Gastroesophageal sphincter (tissue), 4 donors: ENCODE measurements around the gene PSME2. TPM values are rescaled to one million over a fixed set of nuclear protein-coding genes. Genes with fewer than 3 reads are reported as not detected.
A peak's percentile ranks its signal among the peaks of the same experiment; 100 is the strongest.

Source experiments
- ATAC-seq: fragments of 150-250 bp; one replicate; pipeline ENCODE4 v1.9.1; 2016; ENCODE audit warnings: mild to moderate bottlenecking, moderate library complexity
- H3K27ac ChIP-seq, 4 donors: fragments of 200-600 bp; sonication (generic) in 3 of 4; 1 replicate in 3 of 4; 2 replicates in 1 of 4; pipeline ENCODE4 v1.5.1; 2016 to 2019
- H3K27me3 ChIP-seq: fragments of 200-600 bp; sonication (generic); one replicate; pipeline ENCODE4 v1.5.1; 2019
- H3K36me3 ChIP-seq, 2 donors: fragments of 200-600 bp; sonication (generic); one replicate each; pipeline ENCODE4 v1.5.1; 2019; ENCODE audit warnings: control low read depth in 1 of 2
- H3K4me1 ChIP-seq, 3 donors: fragments of 200-600 bp; sonication (generic); 1 replicate in 2 of 3; 2 replicates in 1 of 3; pipeline ENCODE4 v1.5.1; 2016 to 2019; ENCODE audit warnings: control low read depth in 2 of 3
- H3K4me3 ChIP-seq, 2 donors: fragments of 200-600 bp; sonication (generic); one replicate each; pipeline ENCODE4 v1.5.1; 2019; ENCODE audit warnings: mild to moderate bottlenecking in 1 of 2, moderate library complexity in 1 of 2
- H3K9me3 ChIP-seq, 3 donors: fragments of 200-600 bp; sonication (generic); one replicate each; pipeline ENCODE4 v1.5.1; 2017 to 2019; ENCODE audit warnings: control low read depth in 2 of 3
- EP300 ChIP-seq: sonication (generic); formaldehyde crosslinking; IDR thresholded peaks from one replicate; pipeline ENCODE4 v1.6.1; 2017; ENCODE audit warnings: antibody characterized with exemption, mild to moderate bottlenecking
- POLR2A ChIP-seq, 2 donors: fragments of 450-650 bp; IDR thresholded peaks; one replicate each; pipeline ENCODE4 v1.6.1; 2017; ENCODE audit warnings: antibody characterized with exemption in 2 of 2, mild to moderate bottlenecking in 2 of 2, moderate library complexity in 1 of 2
- POLR2AphosphoS5 ChIP-seq: sonication (generic); formaldehyde crosslinking; IDR thresholded peaks from one replicate; pipeline ENCODE4 v1.6.1; 2017; ENCODE audit warnings: antibody characterized with exemption
- whole genome bisulfite sequencing, 2 donors: methylation state at CpG; one replicate each; pipeline ENCODE4 v1.1.5; 2018; ENCODE audit warnings: low coverage in 1 of 2; 5-methylcytosine and 5-hydroxymethylcytosine counted together
- total RNA-seq, 4 donors: library from RNA; depleted of rRNA; stranded (reverse); fragments of >200 nt; gene quantifications; one replicate each; pipeline ENCODE4 v1.1.0, GENCODE V29; 2016
- TF ChIP-seq, protein P1 (sequence below), 4 experiments: fragments of 200-600 bp in 2 of 4; fragments of 450-650 bp in 2 of 4; sonication (generic) in 1 of 4; IDR thresholded peaks; one replicate each; pipeline ENCODE4 v1.5.1; 2017 to 2019; ENCODE audit warnings: antibody characterized with exemption in 4 of 4, mild to moderate bottlenecking in 2 of 4, moderate library complexity in 2 of 4

PSME2 gene, protein sequence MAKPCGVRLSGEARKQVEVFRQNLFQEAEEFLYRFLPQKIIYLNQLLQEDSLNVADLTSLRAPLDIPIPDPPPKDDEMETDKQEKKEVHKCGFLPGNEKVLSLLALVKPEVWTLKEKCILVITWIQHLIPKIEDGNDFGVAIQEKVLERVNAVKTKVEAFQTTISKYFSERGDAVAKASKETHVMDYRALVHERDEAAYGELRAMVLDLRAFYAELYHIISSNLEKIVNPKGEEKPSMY
- total RNA-seq, result 10 to 100 TPM; 41.4 to 52.3 (median 42.0) TPM

DNA sequence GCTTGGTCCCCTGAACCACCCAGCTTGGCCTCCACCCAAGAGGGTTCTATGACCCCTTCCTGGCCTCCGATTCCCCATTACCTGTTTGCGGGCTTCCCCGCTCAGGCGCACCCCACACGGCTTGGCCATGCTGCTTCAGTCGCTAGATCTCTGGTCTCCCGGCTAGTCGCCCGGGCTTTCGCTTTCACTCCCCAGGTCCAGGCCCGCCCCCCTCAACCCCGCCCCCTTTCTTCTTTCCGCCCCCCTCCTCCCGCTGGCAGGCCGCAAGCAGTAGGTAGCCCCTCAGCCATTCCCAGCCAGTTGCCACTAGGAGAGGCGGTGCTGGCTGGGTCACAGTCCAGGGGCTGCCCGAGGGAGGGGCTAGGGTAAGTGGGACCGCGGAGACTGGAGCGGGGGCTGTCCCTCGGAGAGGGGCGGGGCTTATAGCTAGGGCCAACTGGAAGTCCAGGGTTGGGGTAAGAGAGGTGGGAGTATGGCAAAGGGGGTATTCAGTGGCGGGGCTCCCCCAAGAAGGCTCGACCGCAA, at the start of gene PSME2:
PSME2 (minus strand) TSS at position 158 of the 525 bp plus-strand sequence; CDS start at position 129, 29 bp downstream.
- no peaks in the 10 kb centered on the region for H3K27me3 ChIP-seq
- peaks cover 0 to 32% of the 10 kb centered on the region in 2 donors for H3K36me3 ChIP-seq
- WGBS, 2 donors, result 0% methylated on average over 5 to 7 of the region's 25 CpGs
- H3K27ac ChIP-seq, result peak within 1 kb of the TSS; percentile 78 to 98 (median 91)
- H3K4me3 ChIP-seq, result peak within 1 kb of the TSS; percentile 69 to 92
- TF ChIP-seq POLR2AphosphoS5 (peak; percentile 57), POLR2A (IDR thresholded peaks at IDR 0.05) (no peak)
- peak; percentile 81 for ATAC-seq
- H3K9me3 ChIP-seq, result no peaks in the 10 kb centered on the region
- H3K4me1 ChIP-seq, result peaks cover 0 to 72% (median 25%) of the 10 kb centered on the region in 3 donors

GRCh38 chr14:24195186-24196070, 49.0 kb upstream of the PSME2 start, which contains the start of gene TM9SF1:
TM9SF1 (minus strand) TSS chr14:24195441; CDS start chr14:24195019, 422 bp downstream.
- 0% methylated on average over 4 of the region's 89 CpGs; no CpG with 5 or more reads in 1 of the 2 donors for WGBS, 2 donors
- Histone ChIP-seq H3K4me3 (peak within 1 kb of the TSS; percentile 82 to 83), H3K27me3 (no peaks in the 10 kb centered on the region), H3K27ac (peak within 1 kb of the TSS; percentile 85 to 99 (median 96)), H3K36me3 (peaks cover 0 to 50% of the 10 kb centered on the region in 2 donors), H3K4me1 (peaks cover 4 to 51% (median 16%) of the 10 kb centered on the region in 3 donors), H3K9me3 (no peaks in the 10 kb centered on the region)
- TF ChIP-seq EP300 (no peak), POLR2AphosphoS5 (peak; percentile 90), POLR2A (IDR thresholded peaks at IDR 0.05) (peak; percentile 37 to 62)
- ATAC-seq, result peak; percentile 96

DNA sequence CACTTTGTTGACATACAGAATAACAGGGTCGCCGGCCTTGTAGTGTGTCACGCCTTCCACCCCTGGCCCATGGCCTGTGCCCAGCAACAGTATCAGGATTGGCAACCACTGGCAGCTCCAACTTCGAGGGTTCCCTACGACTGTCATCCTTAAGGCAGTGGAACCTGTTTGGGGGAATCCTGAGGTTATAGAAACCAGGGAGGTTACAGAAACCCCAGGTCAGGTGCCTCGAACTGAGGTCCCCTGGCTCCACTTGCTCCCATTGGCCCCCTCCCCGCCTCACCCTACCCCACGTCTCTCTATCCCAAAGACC, 48.4 kb upstream of the PSME2 start:
- no peak for TF ChIP-seq EP300
- peaks cover 4 to 51% (median 16%) of the 10 kb centered on the region in 3 donors for H3K4me1 ChIP-seq
- no peak for ATAC-seq
- H3K27me3 ChIP-seq, result no peaks in the 10 kb centered on the region
- peaks cover 0 to 50% of the 10 kb centered on the region in 2 donors for H3K36me3 ChIP-seq
- H3K27ac ChIP-seq, result peak overlapping the region; percentile 85 to 99 (median 96)
- no peaks in the 10 kb centered on the region for H3K9me3 ChIP-seq
- WGBS, 2 donors, result 41 to 80% methylated on average over 1 to 3 of the region's 8 CpGs
- H3K4me3 ChIP-seq, result peak overlapping the region; percentile 82 to 83

DNA sequence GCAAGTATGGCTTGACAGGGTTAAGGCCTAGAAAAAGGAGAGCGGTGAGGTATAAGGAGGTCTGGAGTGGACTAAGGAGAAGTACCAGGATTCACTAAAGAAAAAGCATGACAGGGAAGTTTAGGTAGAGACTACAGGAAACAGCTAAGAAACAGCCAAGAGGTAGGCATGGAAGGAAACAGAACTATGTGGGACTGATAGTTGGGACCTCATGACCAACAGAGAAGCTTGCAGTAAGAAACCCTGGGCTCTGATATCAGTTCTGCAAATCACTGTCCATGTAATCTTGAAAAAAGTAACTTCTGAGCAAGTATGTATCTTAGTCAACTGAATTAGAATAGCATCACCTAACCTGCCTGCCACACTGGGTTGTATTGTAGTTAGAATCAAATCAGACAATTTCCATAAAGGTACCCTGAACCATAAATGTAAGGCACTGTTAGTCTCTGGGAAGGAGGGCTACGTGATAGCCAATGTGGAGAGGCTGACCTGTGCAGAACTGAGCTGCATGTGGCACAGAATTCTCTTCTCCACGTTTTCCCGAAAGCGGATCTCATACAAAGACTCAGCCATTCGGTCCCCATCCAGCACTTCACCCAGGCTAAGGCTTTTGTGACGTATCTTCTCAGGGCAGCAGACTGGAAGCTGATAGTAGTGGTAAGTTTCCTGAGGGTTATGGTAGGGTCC, 47.9 kb upstream of the PSME2 start:
- no peaks in the 10 kb centered on the region for H3K27me3 ChIP-seq
- TF ChIP-seq, protein P1, sequence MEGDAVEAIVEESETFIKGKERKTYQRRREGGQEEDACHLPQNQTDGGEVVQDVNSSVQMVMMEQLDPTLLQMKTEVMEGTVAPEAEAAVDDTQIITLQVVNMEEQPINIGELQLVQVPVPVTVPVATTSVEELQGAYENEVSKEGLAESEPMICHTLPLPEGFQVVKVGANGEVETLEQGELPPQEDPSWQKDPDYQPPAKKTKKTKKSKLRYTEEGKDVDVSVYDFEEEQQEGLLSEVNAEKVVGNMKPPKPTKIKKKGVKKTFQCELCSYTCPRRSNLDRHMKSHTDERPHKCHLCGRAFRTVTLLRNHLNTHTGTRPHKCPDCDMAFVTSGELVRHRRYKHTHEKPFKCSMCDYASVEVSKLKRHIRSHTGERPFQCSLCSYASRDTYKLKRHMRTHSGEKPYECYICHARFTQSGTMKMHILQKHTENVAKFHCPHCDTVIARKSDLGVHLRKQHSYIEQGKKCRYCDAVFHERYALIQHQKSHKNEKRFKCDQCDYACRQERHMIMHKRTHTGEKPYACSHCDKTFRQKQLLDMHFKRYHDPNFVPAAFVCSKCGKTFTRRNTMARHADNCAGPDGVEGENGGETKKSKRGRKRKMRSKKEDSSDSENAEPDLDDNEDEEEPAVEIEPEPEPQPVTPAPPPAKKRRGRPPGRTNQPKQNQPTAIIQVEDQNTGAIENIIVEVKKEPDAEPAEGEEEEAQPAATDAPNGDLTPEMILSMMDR (IDR thresholded peaks at IDR 0.05), result no peak
- TF ChIP-seq POLR2AphosphoS5 (no peak), POLR2A (IDR thresholded peaks at IDR 0.05) (no peak), EP300 (no peak)
- WGBS, 2 donors, result 73% methylated on average over 6 to 7 of the region's 7 CpGs
- no peak for ATAC-seq
- peak overlapping the region; percentile 82 to 83 for H3K4me3 ChIP-seq
- no peaks in the 10 kb centered on the region for H3K9me3 ChIP-seq
- H3K4me1 ChIP-seq, result peaks cover 4 to 51% (median 16%) of the 10 kb centered on the region in 3 donors
- peak overlapping the region in 3 of 4 donors; percentile 96 to 99 (median 96) for H3K27ac ChIP-seq
- peaks cover 0 to 45% of the 10 kb centered on the region in 2 donors for H3K36me3 ChIP-seq

DNA sequence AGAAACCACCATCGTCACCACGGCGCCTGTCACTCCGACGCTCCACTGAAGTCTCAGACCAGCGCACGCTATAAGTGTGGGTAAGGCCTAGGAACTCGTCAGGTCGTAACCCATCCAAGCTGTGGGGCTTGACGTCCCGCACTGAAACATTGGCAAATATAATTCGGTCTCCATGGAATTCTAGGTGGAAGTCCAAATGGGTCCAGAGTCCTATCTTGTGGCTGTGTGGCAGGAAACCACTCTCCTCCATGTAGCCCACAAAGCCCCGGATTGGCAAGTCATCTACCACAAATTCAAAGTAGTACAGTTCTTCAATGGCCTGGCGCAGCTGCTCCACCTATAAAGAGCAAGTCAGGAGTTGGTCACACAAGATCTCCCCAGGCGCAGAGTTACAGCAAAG, 46.5 kb upstream of the PSME2 start:
- no peak for ATAC-seq
- Histone ChIP-seq H3K27me3 (no peaks in the 10 kb centered on the region), H3K27ac (no peak overlapping the region), H3K4me1 (peaks cover 4 to 50% (median 19%) of the 10 kb centered on the region in 3 donors), H3K9me3 (no peaks in the 10 kb centered on the region), H3K4me3 (no peak overlapping the region), H3K36me3 (peaks cover 0 to 41% of the 10 kb centered on the region in 2 donors)
- WGBS, 2 donors, result 90 to 95% methylated on average over 2 to 14 of the region's 15 CpGs
- no peak for TF ChIP-seq POLR2A (IDR thresholded peaks at IDR 0.05)

DNA sequence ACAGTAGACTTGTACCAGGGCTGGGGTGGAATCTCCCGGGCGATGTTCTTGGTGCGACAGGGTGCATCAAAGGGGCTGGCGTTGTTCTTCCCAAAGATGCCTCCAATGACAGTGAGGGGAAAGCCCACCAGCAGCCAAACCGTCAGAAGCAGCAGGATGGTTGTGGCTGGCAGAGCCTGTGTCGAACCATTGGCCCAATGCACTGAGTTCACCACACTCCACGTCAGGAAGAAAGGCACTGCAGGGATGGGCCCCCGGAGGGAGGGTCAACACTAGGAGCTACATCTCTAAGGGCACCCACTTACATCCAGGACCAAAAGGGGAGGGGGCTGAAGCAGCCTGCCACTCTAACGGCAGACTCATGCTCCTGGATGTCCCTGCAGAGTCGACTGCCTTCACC, 44.0 kb upstream of the PSME2 start:
- peaks cover 0 to 56% of the 10 kb centered on the region in 2 donors for H3K36me3 ChIP-seq
- no peak overlapping the region for H3K4me3 ChIP-seq
- no peak for ATAC-seq
- no peaks in the 10 kb centered on the region for H3K27me3 ChIP-seq
- H3K27ac ChIP-seq, result no peak overlapping the region
- peaks cover 0 to 41% (median 19%) of the 10 kb centered on the region in 3 donors for H3K4me1 ChIP-seq
- TF ChIP-seq POLR2A (IDR thresholded peaks at IDR 0.05) (no peak), EP300 (no peak), POLR2AphosphoS5 (no peak)
- TF ChIP-seq, protein P1 (IDR thresholded peaks at IDR 0.05), result no peak
- 85 to 88% methylated on average over 5 to 8 of the region's 10 CpGs for WGBS, 2 donors
- no peaks in the 10 kb centered on the region for H3K9me3 ChIP-seq
